ENCODE measurements around the gene TESPA1. TPM values are rescaled to one million over a fixed set of nuclear protein-coding genes. Genes with fewer than 3 reads are reported as not detected.

TESPA1 gene
- total RNA-seq, 1 experiment from 2014 or later, result not detected

DNA sequence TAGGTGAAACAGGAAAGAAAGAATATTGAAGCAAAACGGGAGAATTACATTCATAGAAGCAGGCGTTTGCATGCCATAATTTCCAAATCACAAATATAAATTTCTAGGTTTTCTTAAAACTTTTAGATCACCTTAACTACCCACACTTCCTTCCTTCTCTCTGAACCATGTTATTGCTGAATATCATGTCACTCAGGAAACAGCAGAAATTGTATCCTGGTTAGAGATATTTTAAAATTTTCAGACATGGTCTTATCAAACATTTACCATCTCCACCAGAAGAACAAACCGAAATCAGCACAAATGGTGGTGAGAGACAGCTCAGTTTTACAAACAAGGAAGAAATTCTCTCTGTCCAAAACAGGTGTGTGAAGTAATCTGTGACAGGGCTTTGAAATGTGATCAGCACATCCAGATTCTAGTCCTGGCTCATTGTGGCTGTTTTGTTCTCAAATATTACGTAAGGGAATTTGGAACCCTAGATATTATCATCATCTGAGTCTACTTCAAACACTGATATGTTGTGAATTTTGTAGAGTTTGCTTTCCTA, 16.3 kb downstream of the TESPA1 start:
- TF ChIP-seq, protein P1, sequence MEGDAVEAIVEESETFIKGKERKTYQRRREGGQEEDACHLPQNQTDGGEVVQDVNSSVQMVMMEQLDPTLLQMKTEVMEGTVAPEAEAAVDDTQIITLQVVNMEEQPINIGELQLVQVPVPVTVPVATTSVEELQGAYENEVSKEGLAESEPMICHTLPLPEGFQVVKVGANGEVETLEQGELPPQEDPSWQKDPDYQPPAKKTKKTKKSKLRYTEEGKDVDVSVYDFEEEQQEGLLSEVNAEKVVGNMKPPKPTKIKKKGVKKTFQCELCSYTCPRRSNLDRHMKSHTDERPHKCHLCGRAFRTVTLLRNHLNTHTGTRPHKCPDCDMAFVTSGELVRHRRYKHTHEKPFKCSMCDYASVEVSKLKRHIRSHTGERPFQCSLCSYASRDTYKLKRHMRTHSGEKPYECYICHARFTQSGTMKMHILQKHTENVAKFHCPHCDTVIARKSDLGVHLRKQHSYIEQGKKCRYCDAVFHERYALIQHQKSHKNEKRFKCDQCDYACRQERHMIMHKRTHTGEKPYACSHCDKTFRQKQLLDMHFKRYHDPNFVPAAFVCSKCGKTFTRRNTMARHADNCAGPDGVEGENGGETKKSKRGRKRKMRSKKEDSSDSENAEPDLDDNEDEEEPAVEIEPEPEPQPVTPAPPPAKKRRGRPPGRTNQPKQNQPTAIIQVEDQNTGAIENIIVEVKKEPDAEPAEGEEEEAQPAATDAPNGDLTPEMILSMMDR (IDR thresholded peaks at IDR 0.05; ENCODE audit: unreplicated experiment), result no peak
- BruUV-seq (replicated peaks), result no TSS peak
- Mint-ChIP-seq H3K4me1 (ENCODE audit: low read depth, unreplicated experiment) (no peaks in the 10 kb centered on the region), H3K4me3 (ENCODE audit: low read depth, unreplicated experiment) (no peak overlapping the region), H3K36me3 (ENCODE audit: insufficient read depth, unreplicated experiment) (no peaks in the 10 kb centered on the region), H3K27me3 (ENCODE audit: unreplicated experiment) (peaks cover 81% of the 10 kb centered on the region), H3K27ac (ENCODE audit: unreplicated experiment) (no peak overlapping the region), H3K9me3 (ENCODE audit: low read depth, unreplicated experiment) (no peaks in the 10 kb centered on the region)
- intact Hi-C loops (cut with micrococcal nuclease; ENCODE audit: unreplicated experiment), result no loop called here
- no peak for DNase-seq
- CTCF ChIA-PET, result no interaction called here

DNA sequence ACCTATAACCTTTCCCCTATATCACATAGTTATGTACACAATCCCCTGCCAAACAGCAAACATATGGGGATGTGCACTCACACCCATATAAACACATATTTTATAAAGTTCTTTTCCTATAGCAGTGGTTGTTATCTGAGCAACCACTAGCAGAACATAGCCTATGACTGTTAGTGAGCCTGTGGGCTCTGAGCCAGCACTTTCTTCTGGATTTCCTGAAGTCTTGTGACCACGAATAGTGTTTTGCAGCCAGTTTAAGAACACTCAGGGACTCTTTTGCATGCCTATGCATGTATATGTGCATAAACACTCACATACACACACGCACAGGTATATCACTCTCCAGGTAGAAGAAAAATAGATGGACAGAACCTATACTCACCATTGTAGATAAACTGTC, 17.1 kb downstream of the TESPA1 start:
- no peaks in the 10 kb centered on the region for H3K9me3 Mint-ChIP-seq (ENCODE audit: low read depth, unreplicated experiment)
- intact Hi-C loops (cut with micrococcal nuclease; ENCODE audit: unreplicated experiment), result no loop called here
- no peaks in the 10 kb centered on the region for H3K4me1 Mint-ChIP-seq (ENCODE audit: low read depth, unreplicated experiment)
- H3K4me3 Mint-ChIP-seq (ENCODE audit: low read depth, unreplicated experiment), result no peak overlapping the region
- TF ChIP-seq, protein P1 (IDR thresholded peaks at IDR 0.05; ENCODE audit: unreplicated experiment), result no peak
- no peak for DNase-seq
- CTCF ChIA-PET, result no interaction called here
- no TSS peak for BruUV-seq (replicated peaks)
- H3K36me3 Mint-ChIP-seq (ENCODE audit: insufficient read depth, unreplicated experiment), result no peaks in the 10 kb centered on the region
- H3K27ac Mint-ChIP-seq (ENCODE audit: unreplicated experiment), result no peak overlapping the region
- H3K27me3 Mint-ChIP-seq (ENCODE audit: unreplicated experiment), result peaks cover 81% of the 10 kb centered on the region

DNA sequence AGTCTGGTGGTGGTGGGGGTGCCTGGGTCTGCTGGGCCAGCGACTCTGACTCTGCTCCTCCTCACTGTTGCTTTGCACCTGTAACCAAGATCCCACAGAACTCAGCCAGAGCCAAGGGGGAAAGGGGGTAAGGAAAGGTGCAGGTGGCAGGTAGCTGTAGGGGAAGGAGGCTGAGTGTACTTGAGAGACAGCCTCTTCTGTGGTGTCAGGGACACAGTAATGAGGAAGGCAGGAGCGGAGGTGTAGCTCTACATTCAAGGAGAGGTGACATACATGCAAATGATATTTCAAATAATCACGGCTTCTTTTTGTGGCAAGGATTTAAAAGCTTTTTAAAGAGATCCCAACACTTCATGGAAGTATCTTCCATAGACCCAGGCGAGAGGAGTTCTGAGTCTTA, 23.4 kb downstream of the TESPA1 start:
- no peak overlapping the region for H3K4me3 Mint-ChIP-seq (ENCODE audit: low read depth, unreplicated experiment)
- CTCF ChIA-PET, result interaction anchor here (0.8 kb wide), 1 partner anchor 22 kb away, joined by 3 read pairs; no protein-coding TSS in a partner anchor
- H3K27ac Mint-ChIP-seq (ENCODE audit: unreplicated experiment), result no peak overlapping the region
- no peaks in the 10 kb centered on the region for H3K36me3 Mint-ChIP-seq (ENCODE audit: insufficient read depth, unreplicated experiment)
- BruUV-seq (replicated peaks), result no TSS peak
- H3K27me3 Mint-ChIP-seq (ENCODE audit: unreplicated experiment), result peaks cover 82% of the 10 kb centered on the region
- intact Hi-C loops (cut with micrococcal nuclease; ENCODE audit: unreplicated experiment), result no loop called here
- no peaks in the 10 kb centered on the region for H3K4me1 Mint-ChIP-seq (ENCODE audit: low read depth, unreplicated experiment)
- no peak for DNase-seq
- H3K9me3 Mint-ChIP-seq (ENCODE audit: low read depth, unreplicated experiment), result no peaks in the 10 kb centered on the region
- TF ChIP-seq, protein P1 (IDR thresholded peaks at IDR 0.05; ENCODE audit: unreplicated experiment), result no peak

DNA sequence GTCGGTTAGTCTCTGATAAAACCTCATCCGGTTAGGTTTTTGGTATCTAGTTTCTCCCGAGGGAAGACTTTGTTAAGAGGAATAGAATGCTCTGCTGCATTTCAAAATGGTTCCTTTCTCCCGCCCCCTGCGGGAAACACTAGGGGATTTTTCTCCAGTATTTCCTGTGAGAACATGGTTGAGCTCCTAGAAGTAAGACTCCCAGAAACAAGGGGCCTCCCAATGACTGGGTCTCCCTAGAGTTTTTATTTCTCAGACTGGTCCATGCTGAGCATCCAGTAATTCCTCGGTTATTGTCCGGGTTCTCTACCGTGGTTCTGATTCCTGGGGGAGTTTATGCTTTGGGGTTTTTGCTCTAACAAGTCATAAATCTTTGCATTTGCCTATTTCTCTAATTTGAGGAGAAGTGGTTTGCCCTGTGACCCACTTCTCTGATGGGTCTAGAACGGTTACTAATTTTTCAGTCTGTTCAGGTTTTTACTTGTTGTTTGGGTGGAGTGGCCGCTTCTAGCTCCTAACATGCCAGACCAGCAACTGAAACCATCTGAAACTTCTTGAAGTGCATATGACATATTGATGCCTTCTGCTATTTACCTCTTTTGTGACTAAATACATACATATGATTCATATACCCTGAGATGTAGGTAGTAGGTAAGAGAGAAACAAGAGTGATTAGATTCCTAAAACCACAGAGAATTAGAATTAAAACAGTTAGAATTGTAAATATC, 25.1 kb downstream of the TESPA1 start:
- H3K27ac Mint-ChIP-seq (ENCODE audit: unreplicated experiment), result no peak overlapping the region
- H3K4me1 Mint-ChIP-seq (ENCODE audit: low read depth, unreplicated experiment), result no peaks in the 10 kb centered on the region
- no peak overlapping the region for H3K4me3 Mint-ChIP-seq (ENCODE audit: low read depth, unreplicated experiment)
- no peaks in the 10 kb centered on the region for H3K36me3 Mint-ChIP-seq (ENCODE audit: insufficient read depth, unreplicated experiment)
- H3K9me3 Mint-ChIP-seq (ENCODE audit: low read depth, unreplicated experiment), result no peaks in the 10 kb centered on the region
- DNase-seq, result no peak
- H3K27me3 Mint-ChIP-seq (ENCODE audit: unreplicated experiment), result peaks cover 76% of the 10 kb centered on the region
- TF ChIP-seq, protein P1 (IDR thresholded peaks at IDR 0.05; ENCODE audit: unreplicated experiment), result no peak
- CTCF ChIA-PET, result interaction anchor here (0.6 to 1.6 kb wide), 2 partner anchors 141 to 210 kb away, joined by 5 to 9 read pairs; no protein-coding TSS in a partner anchor
- BruUV-seq (replicated peaks), result no TSS peak
- intact Hi-C loops (cut with micrococcal nuclease; ENCODE audit: unreplicated experiment), result no loop called here
